ENCODE measurements around the gene ABLIM2.

Gene ABLIM2

GRCh38 chr4:8083086-8083825 is 75.4 kb downstream of the ABLIM2 start:
- no peak for DNase-seq (ENCODE audit: low read depth)

DNA sequence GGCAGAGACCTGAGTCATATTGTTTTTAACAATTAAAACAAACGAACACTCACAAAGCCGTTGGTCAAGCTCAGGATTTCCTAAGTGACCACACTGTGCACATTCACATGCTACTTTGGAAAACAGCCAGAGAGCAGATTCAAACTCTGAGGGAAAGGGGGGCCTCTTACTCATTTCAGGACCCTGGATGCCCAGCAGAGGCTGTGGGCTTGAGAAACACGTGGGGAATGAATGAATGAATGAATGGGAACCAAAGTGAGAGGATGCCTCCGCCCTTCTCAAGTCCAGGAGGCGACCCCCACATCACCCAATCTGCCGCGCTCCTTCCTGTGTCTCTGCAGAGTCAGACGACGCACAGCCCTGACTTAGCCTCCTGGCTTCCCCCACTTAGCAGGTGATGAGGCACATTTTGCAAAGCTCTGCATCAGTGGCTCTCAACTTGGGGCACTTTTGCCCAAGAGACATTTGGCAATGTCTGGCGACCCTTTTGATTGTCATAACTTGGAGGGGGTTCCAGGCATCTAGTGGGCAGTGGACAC is 76.0 kb downstream of the ABLIM2 start:
- no peak for DNase-seq (ENCODE audit: low read depth)

GRCh38 chr4:8081621-8082516 is 76.7 kb downstream of the ABLIM2 start:
- DNase-seq (ENCODE audit: low read depth), result no peak

- DNase-seq (ENCODE audit: low read depth), result no peak
Measured at GRCh38 chr4:8081171-8081570, 77.4 kb downstream of the ABLIM2 start.

DNA sequence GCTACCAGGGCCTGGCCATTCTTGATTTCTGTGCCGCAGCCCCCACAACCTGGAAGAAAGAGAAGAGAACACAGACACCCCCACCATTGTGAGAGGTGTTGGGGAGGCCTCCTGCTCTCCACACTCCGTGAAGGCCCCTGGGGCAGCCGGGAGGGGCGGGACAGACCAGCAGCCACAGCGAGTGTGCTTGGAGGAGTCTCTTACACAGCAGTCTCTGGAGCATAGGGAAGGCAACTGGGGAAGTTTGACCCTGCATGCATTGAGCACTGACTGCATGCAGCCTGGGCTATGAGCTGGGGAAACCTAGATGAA is 77.9 kb downstream of the ABLIM2 start:
- no peak for DNase-seq (ENCODE audit: low read depth)

GRCh38 chr4:8079916-8080753 is 78.5 kb downstream of the ABLIM2 start:
- DNase-seq (ENCODE audit: low read depth), result no peak

DNA sequence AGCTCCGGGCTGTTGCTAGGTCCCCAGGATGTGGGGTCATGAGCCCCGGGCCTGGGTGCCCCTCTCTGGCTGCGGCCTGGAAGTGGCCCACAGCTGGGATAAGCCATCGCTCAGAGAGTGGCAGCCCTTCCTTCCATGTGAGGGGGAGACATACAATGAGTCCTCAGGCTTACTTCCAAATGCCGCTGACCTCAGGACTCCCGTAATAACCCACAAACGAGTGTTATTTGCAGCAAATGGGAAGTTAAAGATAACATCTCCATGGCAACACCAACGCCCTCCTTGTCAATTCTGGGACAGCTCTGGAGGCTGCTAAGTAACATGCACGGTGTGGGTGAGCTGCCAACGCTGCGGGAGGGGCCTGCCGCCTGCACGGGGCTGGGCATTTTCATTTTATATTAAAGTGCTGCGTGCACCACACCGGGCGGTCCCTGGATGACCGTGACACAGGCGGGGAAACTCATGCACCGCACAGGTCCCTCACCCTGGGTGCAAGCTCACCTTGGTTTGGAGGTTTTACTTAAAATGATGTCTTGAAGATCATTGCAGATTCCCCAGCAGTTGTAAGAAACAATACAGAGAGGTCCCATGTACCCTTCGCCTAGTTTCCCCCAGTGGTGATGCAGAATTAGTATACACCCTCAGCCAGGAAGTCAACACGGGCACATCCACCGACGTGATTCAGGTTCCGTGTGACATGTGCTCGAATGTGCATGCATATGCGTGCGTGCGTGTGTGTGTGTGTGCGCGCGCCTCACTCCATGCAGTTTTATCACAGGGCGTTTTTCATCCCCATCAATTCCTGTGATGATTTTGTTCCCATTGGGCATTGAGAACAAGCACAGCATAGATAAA is 79.4 kb downstream of the ABLIM2 start:
- DNase-seq (ENCODE audit: low read depth), result no peak

DNA sequence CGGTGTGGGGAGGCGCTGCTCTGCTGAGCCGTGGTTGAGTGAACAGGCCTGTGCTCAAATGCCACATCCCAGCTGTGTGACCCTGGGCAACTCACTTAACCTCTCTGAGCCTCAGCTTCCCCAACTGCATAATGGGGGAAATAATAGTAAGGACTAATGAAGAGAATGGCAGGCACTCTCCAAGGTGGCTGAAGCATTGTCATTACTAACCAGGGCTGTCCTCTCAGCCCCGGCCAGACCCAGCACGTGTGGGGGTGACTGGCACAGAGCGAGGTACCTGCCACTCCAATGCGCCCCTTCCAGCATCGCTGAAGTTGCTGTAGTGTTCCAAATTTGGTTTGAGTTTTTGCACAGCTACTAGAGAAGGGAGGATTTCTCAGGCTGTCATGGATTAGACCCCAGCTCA is 80.0 kb downstream of the ABLIM2 start:
- DNase-seq (ENCODE audit: low read depth), result no peak

- DNase-seq (ENCODE audit: low read depth), result no peak
Measured at GRCh38 chr4:8078109-8078494, 80.5 kb downstream of the ABLIM2 start.

DNA sequence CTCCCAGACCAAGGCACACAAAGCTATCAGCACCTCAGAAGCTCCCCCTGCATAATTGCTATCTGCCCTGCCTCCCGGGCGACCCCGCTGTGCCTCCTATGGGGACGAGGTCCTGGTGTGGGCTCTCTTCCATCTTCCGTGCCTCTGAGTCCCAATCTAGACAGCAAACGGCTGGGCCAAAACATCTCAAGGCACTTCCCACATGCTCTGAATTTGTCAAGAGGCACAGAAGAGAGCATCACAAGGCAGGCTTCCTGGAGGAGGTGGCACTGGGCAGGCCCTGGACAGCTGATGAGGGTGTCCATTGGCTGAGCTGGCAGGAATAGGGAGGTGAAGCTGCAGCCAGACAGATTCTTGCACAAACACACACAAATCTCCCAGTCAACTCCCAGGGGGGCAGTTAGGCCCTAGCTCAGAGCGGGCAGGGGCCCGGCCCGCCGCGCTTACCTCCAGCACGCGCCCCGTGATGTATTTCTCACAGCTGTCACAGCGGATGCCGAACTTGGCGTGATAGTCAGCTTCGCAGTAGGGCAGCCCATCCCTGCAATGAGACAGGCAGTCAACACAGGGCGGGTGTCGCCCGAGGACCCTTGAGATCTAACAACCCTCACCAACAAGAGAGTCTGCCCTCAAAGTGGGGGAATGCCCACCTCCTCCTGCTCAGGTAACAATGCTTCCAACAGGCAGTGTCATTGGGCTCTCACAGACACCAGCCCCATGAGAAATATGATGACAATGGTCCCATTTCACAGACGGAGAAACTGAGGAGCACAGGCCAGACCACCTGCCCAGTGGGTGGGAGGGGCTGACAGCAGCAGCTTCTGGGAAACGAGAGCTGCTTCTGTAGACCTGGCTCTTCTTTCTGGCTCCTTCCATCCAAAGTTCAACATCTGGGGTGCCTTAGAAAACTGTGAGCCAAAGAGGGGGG is 81.2 kb downstream of the ABLIM2 start:
- no peak for DNase-seq (ENCODE audit: low read depth)

- DNase-seq (ENCODE audit: low read depth), result no peak
Measured at GRCh38 chr4:8076023-8076422, 82.6 kb downstream of the ABLIM2 start.

DNA sequence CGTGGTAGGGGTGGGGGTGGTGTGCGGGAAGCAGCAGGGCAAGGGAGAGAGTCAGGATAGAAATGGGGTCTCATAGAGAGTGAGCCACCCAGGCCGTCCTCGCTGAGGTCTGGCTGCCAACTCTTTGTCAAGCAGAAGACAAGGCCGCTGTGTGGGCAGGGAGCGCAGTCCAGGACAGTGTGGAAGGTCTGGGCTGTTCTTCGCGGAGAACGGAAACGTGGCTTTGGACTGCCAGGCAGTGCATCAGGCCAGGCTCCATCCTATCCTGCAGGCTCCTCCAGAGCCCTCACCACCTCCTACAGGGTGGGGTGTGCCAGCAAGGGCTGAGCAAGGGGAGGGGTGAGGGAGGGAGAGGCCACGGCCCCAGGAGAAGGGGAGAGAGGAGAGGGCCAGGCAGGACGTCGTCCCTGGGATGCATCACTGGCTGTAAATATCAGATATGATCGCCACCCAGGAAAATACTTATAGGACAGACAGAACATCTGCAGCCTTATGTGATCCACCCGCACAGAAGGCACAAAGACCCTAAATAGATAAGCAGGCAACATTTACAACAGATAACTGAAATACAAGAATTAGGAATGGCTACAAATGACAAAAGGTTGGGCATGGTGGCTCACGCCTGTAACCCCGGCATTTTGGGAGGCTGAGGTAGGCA is 85.3 kb downstream of the ABLIM2 start:
- DNase-seq (ENCODE audit: low read depth), result no peak

DNA sequence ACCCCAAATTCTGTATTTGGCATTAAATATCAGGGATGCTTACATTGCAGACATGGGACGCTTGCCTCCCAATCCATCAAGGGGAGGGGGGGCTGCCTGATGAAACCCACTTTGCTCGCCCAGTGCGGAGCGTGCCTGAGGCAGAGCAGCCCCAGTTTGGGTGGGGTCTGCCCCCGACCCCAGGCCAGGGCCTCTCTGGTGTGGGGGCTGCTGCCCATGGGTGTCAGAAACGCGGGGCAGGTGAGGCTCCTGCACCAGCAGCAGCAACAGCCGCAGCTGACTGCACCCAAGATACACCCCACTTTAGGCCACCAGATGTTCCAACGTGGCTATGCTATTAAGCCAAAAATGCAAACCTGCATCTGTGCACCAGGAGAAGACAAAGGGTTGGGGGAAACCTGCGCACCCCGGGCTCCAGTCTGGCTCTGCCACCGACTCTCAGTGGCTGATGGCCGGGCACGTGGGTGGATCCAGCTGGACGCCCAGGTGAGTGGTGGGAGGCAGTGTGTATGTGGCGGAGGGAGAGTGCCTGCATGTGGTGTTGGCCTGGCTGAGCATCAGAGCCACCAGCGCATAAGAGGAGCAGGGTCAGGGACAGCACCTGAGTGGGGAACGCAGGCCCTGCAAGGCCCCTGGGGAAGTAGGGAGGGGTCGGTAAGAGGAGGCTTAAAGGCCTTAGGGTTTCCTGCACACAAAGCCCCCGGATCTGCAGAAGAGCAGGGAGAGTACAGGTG is 86.2 kb downstream of the ABLIM2 start:
- DNase-seq (ENCODE audit: low read depth), result no peak

GRCh38 chr4:8071766-8072165 is 86.8 kb downstream of the ABLIM2 start:
- no peak for DNase-seq (ENCODE audit: low read depth)

- no peak for DNase-seq (ENCODE audit: low read depth)
Measured at GRCh38 chr4:8070736-8071718, 87.6 kb downstream of the ABLIM2 start.

DNA sequence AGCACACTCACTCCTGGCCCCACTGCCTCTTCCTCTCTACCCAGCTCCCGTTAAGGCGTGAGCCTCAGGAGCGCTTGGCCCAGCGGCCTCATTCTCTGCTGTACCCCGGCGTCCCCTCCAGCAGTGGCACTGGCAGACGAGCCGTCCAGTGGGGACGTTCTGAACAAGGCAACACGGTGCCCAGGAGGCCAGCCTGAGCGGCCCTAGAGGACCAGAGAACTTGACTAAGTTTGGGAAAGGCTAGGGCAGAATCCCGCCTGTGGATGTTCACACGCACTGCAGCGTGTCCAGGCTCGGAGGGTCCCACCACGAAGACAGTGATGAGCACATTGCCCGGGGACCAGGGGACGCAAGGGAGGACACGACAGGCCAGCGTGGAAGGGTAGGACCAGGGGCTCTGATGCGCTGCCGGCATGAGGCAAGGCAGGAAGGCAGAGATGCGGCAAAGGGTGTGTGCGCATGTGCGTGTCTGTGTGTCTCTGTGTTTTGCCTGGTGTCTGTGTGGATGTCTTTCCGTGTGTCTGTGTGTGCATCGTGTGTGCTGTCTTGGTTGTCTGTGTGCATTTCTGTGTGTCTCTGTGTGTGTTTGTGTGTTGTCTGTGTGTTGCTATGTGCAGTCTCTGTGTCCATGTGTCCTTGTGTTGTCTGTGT is 89.4 kb downstream of the ABLIM2 start:
- DNase-seq (ENCODE audit: low read depth), result no peak
